GM04504 (cell line): ENCODE results near the gene SLC13A3.

Experiments
- DNase-seq: peaks from one replicate; pipeline ENCODE4 v3.0.0-alpha.2; 2012; ENCODE audit warnings: low read depth

Gene SLC13A3

DNA sequence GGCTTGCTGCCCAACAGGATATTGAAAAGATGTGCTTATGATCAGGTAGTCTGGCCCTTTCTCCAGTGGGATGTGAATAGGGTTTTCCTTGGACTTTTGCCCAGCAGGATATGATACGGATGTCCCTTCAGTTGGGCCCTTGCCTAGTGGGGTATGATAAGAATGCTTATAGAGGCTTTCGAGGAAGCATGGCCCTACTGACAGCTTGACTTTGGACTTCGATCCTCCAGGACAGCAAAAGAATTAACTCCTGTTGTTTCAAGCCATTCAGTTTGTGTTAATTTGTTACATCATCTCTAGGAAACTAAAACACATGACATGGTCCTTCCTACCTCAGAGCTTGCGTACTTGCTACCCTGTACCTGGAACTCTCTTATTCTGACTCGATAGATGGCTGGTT is 128.2 kb downstream of the SLC13A3 start:
- no peak for DNase-seq

DNA sequence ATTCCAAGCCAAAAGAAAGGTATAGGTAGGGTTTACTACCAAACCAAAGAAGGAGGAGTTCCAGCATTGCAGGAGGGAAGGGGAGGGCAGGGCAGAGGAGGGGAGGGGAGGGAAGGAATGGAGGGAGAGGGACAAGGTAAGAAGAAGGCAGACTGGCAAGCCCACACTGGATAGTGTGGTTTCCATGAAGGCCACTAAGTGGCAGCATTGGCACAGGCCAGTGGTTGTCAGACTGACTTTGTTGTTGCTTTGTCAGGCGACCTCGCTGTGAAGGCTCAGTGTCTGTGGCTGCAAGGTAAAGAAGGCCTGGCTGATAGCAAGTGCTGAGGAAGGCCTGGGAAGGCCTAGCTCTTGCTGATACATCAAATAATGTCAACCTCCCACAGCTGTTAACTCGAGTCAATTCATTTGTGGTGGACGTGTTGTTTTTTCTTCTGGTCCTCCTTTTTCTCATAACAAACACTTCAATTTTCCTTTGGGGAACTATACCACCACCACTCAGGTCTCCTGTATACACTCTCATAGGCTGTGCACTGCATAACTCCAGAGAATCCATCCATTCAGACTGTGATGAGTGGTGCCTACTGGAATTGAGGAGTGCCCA is 130.2 kb downstream of the SLC13A3 start:
- DNase-seq: peak; percentile 25

DNA sequence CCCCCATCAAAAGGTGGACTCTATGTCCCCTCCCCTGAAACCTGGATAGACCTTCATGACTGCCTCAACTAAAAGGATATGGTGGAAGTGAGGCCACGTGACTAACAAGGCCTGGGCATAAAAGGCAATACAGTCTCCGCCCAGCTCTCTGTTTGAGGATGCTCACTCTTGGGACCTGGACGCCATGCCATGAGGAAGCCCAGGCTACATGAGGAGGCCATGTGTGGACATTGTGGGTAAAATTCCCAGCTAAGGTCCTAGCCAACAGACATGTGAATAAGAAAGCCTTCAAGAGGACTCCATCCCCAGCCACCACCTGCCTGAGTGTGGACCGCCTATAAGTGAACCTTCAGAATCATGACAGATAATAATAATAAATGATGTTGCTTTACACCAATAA is 130.7 kb downstream of the SLC13A3 start:
- DNase-seq: no peak

DNA sequence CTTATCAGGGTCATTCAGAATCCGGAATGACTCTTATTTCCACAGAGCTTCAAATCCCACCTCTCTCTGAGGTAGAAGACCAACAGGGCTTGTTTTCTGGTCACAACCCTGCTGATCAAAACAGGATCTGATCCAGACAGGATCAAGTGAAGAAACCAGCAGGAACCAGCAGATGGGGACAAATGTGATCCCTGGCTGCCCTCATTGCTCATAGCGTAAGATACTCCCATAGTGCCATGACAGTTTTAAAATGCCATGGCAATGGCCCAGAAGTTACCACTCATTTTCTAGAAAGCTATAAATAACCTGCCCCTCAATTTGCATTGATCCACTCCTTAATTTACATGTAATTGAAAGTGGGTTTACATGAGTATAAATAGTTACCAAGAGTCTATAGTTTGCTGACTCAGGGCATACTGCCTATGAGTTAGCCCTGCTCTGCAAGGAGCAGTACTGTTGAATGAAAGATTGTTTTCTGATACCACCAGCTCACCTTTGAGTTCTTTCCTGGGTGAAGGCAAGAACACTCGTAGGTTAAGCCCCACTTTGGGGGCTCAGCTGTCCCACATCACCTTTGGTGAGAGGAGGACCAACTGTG is 131.7 kb downstream of the SLC13A3 start:
- no peak for DNase-seq

- DNase-seq: peak; percentile 2
These were observed 138.1 kb downstream of the SLC13A3 start, which contains the start of gene ZNF334 for GRCh38 chr20:46512943-46513844. Gene ZNF334 (minus strand): TSS chr20:46513559. CDS start chr20:46512102, 1,457 bp downstream.

DNA sequence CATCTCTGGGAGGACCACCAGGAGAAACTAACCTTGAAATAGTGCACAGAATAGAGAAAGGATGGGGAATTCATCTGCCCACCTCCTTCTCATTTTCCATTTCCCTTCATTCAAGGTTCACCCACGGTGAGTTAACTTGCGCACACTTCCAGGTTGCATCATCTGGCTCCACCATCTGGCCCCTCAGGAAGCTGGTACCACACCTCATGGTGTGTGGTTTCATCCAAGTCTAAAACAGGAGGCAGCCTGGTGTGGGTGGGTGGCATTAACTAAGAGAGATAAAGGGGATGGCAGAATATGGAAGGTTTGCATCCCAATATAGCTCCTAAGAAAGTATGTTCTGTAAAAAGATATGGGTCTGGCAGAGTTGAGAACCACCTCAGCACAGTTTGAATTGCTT is 141.7 kb downstream of the SLC13A3 start:
- DNase-seq: no peak
